Lung (tissue), 12 donors: ENCODE results near the gene MYO3A. TPM values are rescaled to one million over a fixed set of nuclear protein-coding genes. Genes with fewer than 3 reads are reported as not detected.
"Not testable (repeated sequence)": the region's sequence is repeated elsewhere in the genome, so short reads cannot be mapped to it uniquely, and the experiment has no call there.

Source experiments
- ATAC-seq: fragments of 200-7000 bp; cut with Tn5 transposase; one replicate; pipeline ENCODE4 v1.9.1; 2020; ENCODE audit warnings: moderate number of reproducible peaks; ENCODE audit not compliant: insufficient read depth, low FRiP score
- DNase-seq, 3 donors: peaks; one replicate each; pipeline ENCODE4 v3.0.0-alpha.2; 2013 to 2017
- H3K27ac ChIP-seq, 2 donors: one replicate each; pipeline ENCODE4 v1.5.1; 2013; ENCODE audit warnings: mild to moderate bottlenecking in 2 of 2, moderate library complexity in 2 of 2, control low read depth in 1 of 2, inconsistent platforms in 1 of 2, low read depth in 1 of 2, low read length in 1 of 2
- H3K27me3 ChIP-seq, 3 donors: one replicate each; pipeline ENCODE4 v1.5.1; 2013; ENCODE audit warnings: low read length in 2 of 3; ENCODE audit not compliant: control insufficient read depth in 3 of 3, insufficient read depth in 3 of 3
- H3K36me3 ChIP-seq, 4 donors: one replicate each; pipeline ENCODE4 v1.5.1; 2013; ENCODE audit warnings: low read length in 4 of 4, mild to moderate bottlenecking in 1 of 4, moderate library complexity in 1 of 4; ENCODE audit not compliant: control insufficient read depth in 4 of 4, insufficient read depth in 4 of 4
- H3K4me1 ChIP-seq, 5 donors: one replicate each; pipeline ENCODE4 v1.5.1; 2013; ENCODE audit warnings: low read length in 5 of 5, mild to moderate bottlenecking in 2 of 5, moderate library complexity in 1 of 5; ENCODE audit not compliant: control insufficient read depth in 5 of 5, insufficient read depth in 5 of 5
- H3K4me3 ChIP-seq: one replicate; pipeline ENCODE4 v1.5.1; 2013; ENCODE audit warnings: mild to moderate bottlenecking, control low read depth, moderate library complexity
- H3K9ac ChIP-seq, 2 donors: one replicate each; pipeline ENCODE4 v1.5.1; 2013; ENCODE audit warnings: low read length in 2 of 2, control low read depth in 1 of 2; ENCODE audit not compliant: insufficient read depth in 1 of 2
- H3K9me3 ChIP-seq, 4 donors: one replicate each; pipeline ENCODE4 v1.5.1; 2013; ENCODE audit warnings: low read length in 3 of 4, mild to moderate bottlenecking in 1 of 4, moderate library complexity in 1 of 4; ENCODE audit not compliant: control insufficient read depth in 4 of 4, insufficient read depth in 3 of 4
- WGBS, 2 donors: extraction: QIAGEN DNeasy Blood & Tissue Kit; methylation state at CpG; one replicate each; pipeline ENCODE4 v1.1.7; 2013; 5-methylcytosine and 5-hydroxymethylcytosine counted together
- polyA plus RNA-seq, 2 donors: library from polyadenylated mRNA; stranded (reverse); fragments of 200-250 nt; gene quantifications; one replicate each; pipeline ENCODE4 v1.2.1, GENCODE V29; 2013
- total RNA-seq, 2 donors: library from RNA; depleted of rRNA in 1 of 2; stranded (reverse); fragments of >200 nt in 1 of 2; gene quantifications; one replicate each; pipeline ENCODE4 v1.2.1, GENCODE V29; 2014 to 2021
- TF ChIP-seq, protein P1 (sequence below): IDR thresholded peaks from 2 replicates; pipeline ENCODE4 v1.5.1; 2012; ENCODE audit warnings: mild to moderate bottlenecking; ENCODE audit errors: control extremely low read depth, extremely low read depth
- donor health status: control.
- donor health status: control.
- donor health status: Bipolar disorder and iron deficiency.
- donor health status: healthy.
- donor health status: DM: yes; HTN: yes; CAD: no.

Gene MYO3A
- total and polyA plus RNA-seq, 4 donors, result 0.08 to 5.7 (median 0.34) TPM

DNA sequence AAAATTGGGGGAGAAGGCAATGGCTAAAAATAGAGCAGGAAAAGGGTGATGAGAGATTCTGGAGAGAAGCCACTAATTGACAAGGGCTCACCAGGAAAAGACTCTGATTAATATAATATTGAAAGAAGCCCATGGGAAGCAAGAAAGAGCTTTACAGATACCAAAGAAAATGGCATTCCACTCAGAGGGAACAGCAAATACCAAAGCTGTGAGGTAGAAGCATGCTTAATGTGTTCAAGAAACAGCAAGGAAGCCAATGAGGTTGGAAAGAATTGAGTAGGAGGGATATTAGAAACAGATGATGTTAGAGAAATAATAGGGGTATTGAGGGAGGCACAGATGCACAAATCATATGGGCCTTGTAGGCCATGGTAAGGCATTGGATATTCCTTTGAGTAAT, 130.1 kb downstream of the MYO3A start:
- Histone ChIP-seq H3K9ac (no peak overlapping the region), H3K4me3 (no peak overlapping the region), H3K4me1 (peaks cover 0 to 1% (median 0%) of the 10 kb centered on the region in 5 donors), H3K27me3 (no peaks in the 10 kb centered on the region), H3K27ac (no peak overlapping the region), H3K36me3 (no peaks in the 10 kb centered on the region), H3K9me3 (no peaks in the 10 kb centered on the region)
- no peak for DNase-seq
- TF ChIP-seq, protein P1, sequence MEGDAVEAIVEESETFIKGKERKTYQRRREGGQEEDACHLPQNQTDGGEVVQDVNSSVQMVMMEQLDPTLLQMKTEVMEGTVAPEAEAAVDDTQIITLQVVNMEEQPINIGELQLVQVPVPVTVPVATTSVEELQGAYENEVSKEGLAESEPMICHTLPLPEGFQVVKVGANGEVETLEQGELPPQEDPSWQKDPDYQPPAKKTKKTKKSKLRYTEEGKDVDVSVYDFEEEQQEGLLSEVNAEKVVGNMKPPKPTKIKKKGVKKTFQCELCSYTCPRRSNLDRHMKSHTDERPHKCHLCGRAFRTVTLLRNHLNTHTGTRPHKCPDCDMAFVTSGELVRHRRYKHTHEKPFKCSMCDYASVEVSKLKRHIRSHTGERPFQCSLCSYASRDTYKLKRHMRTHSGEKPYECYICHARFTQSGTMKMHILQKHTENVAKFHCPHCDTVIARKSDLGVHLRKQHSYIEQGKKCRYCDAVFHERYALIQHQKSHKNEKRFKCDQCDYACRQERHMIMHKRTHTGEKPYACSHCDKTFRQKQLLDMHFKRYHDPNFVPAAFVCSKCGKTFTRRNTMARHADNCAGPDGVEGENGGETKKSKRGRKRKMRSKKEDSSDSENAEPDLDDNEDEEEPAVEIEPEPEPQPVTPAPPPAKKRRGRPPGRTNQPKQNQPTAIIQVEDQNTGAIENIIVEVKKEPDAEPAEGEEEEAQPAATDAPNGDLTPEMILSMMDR, result no peak
- ATAC-seq, result no peak

DNA sequence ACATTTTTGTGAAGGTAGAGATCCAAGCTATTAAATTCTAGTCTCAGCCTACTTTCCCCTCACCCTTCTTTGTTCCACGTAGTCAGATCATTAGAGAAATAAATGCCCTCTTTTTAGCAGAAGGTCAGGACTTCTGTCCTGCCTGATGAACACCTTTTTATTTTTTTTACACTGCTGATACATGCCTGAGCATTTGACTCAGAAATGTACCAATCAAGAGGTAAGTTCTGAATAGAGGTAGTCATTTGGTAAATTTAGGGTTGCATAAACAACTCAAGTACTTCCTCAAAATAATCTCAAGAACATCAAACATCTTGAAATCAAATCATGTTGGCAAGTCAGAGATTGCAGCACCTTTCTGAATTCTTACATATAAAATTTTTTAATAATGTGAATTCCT, 133.7 kb downstream of the MYO3A start:
- ATAC-seq, result no peak

DNA sequence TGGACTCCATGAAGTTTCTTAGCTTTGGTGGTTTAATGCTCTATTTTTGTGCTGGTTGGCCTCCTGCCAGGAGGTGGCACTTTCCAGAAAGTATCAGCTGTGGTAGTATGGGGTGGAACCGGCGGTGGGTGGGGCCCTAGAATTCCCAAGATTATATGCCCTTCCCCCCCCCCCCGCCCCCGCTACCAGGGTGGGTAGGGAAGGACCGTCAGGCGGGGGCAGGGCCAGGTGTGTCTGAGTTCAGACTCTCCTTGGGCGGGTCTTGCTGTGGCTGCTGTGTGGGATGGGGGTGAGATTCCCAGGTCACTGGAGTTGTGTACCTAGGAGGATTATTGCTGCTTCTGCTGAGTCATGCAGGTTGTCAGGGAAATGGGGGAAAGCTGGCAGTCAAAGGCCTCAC, 146.9 kb downstream of the MYO3A start:
- H3K27ac ChIP-seq, H3K36me3 ChIP-seq, H3K9ac ChIP-seq, ATAC-seq, DNase-seq, H3K4me1 ChIP-seq, H3K27me3 ChIP-seq, H3K4me3 ChIP-seq, H3K9me3 ChIP-seq: not testable (repeated sequence)
- WGBS, 2 donors, result 93 to 94% methylated on average over 6 to 7 of the region's 7 CpGs

More for the DNA sequence above, 133.7 kb downstream of the MYO3A start:
- H3K27ac ChIP-seq, result no peak overlapping the region
- no peaks in the 10 kb centered on the region for H3K27me3 ChIP-seq
- TF ChIP-seq, protein P1, result no peak
- peaks cover 0 to 1% (median 0%) of the 10 kb centered on the region in 5 donors for H3K4me1 ChIP-seq
- H3K9ac ChIP-seq, result no peak overlapping the region
- H3K4me3 ChIP-seq, result no peak overlapping the region
- no peak for DNase-seq
- H3K36me3 ChIP-seq, result no peaks in the 10 kb centered on the region
- H3K9me3 ChIP-seq, result no peaks in the 10 kb centered on the region
- WGBS, 2 donors, result 47 to 74% methylated on average over 1 of the region's 1 CpG

DNA sequence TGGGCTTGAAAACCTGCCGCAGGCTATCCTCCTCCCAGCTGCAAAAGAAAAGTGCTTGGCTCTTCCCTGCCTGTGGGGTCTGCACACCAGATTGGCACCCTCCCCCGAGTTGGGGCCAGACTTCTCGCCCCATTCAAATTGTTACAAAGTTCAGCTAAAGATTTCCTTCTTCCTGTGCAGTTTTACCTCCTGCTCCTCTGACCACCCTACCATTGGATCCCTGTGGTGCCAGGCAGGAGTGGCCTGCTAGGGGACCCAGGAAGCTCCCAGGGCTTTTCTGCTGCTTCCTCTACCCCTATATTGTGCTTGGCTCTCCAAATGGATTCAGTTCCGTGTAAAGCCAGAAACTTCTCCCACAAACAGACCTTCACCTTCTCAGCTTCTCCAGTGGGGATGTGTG, 147.4 kb downstream of the MYO3A start:
- H3K4me1 ChIP-seq, result peaks cover 0 to 2% (median 0%) of the 10 kb centered on the region in 5 donors
- TF ChIP-seq, protein P1, result no peak

More for the DNA sequence above, 147.4 kb downstream of the MYO3A start:
- H3K9me3 ChIP-seq, result no peaks in the 10 kb centered on the region
- ATAC-seq (no peak), DNase-seq (no peak)
- H3K4me3 ChIP-seq, result no peak overlapping the region
- 89 to 96% methylated on average over 4 of the region's 4 CpGs for WGBS, 2 donors
- no peak overlapping the region for H3K9ac ChIP-seq
- no peak overlapping the region for H3K27ac ChIP-seq
- no peaks in the 10 kb centered on the region for H3K27me3 ChIP-seq
- no peaks in the 10 kb centered on the region for H3K36me3 ChIP-seq
